Fibroblast of lung (primary cell): ENCODE measurements around the gene USP46. TPM values are rescaled to one million over a fixed set of nuclear protein-coding genes. Genes with fewer than 3 reads are reported as not detected.

ENCODE experiments used
- DNase-seq, 2 donors: peaks; one replicate each; pipeline versions ENCODE4 v3.0.0 to v3.0.0-alpha.2; 2010; ENCODE audit warnings: low read depth in 2 of 2
- H2AFZ ChIP-seq: 2 replicates; pipeline ENCODE4 v1.5.1; 2012; ENCODE audit warnings: low read length, control low read depth, inconsistent platforms
- H3K27ac ChIP-seq: 2 replicates; pipeline ENCODE4 v1.5.1; 2011; ENCODE audit warnings: low read length, control low read depth; ENCODE audit not compliant: insufficient read depth
- H3K27me3 ChIP-seq: 2 replicates; pipeline ENCODE4 v1.5.1; 2011; ENCODE audit warnings: mild to moderate bottlenecking, low read length; ENCODE audit not compliant: control insufficient read depth, insufficient read depth
- H3K36me3 ChIP-seq: 2 replicates; pipeline ENCODE4 v1.5.1; 2011; ENCODE audit warnings: low read length; ENCODE audit not compliant: control insufficient read depth, insufficient read depth
- H3K4me1 ChIP-seq: 2 replicates; pipeline ENCODE4 v1.5.1; 2011; ENCODE audit warnings: low read length; ENCODE audit not compliant: control insufficient read depth, insufficient read depth; ENCODE audit errors: extremely low read depth
- H3K4me2 ChIP-seq: 2 replicates; pipeline ENCODE4 v1.5.1; 2011; ENCODE audit warnings: low read length, control low read depth; ENCODE audit not compliant: insufficient read depth; ENCODE audit errors: extremely low read depth
- H3K4me3 ChIP-seq, 4 experiments: fragments of 200-600 bp in 1 of 4; sonication (generic) in 1 of 4; replicated peaks in 1 of 4; 2 replicates each; pipeline ENCODE4 v1.5.1; 2011 to 2016; ENCODE audit warnings: low read length in 4 of 4, low read depth in 3 of 4, mild to moderate bottlenecking in 3 of 4, control low read depth in 2 of 4, inconsistent platforms in 1 of 4, mixed read lengths in 1 of 4; ENCODE audit not compliant: insufficient read depth in 1 of 4; ENCODE audit errors: control extremely low read depth in 1 of 4
- H3K79me2 ChIP-seq: 2 replicates; pipeline ENCODE4 v1.5.1; 2012; ENCODE audit warnings: mild to moderate bottlenecking, low read length, inconsistent platforms; ENCODE audit not compliant: control insufficient read depth, insufficient read depth
- H3K9ac ChIP-seq: 2 replicates; pipeline ENCODE4 v1.5.1; 2011; ENCODE audit warnings: mild to moderate bottlenecking, low read length, control low read depth; ENCODE audit not compliant: insufficient read depth
- H3K9me3 ChIP-seq: 2 replicates; pipeline ENCODE4 v1.5.1; 2012; ENCODE audit warnings: low read depth, low read length; ENCODE audit not compliant: control insufficient read depth, insufficient read depth
- H4K20me1 ChIP-seq: 2 replicates; pipeline ENCODE4 v1.5.1; 2011; ENCODE audit warnings: low read length; ENCODE audit not compliant: control insufficient read depth, insufficient read depth; ENCODE audit errors: extremely low read depth
- EZH2 ChIP-seq: IDR thresholded peaks from 2 replicates; pipeline ENCODE4 v1.5.1; 2012; ENCODE audit warnings: low read length, control low read depth, mild to moderate bottlenecking; ENCODE audit errors: missing control alignments
- polyA plus RNA-seq, 2 donors: library from polyadenylated mRNA; depleted of rRNA in 1 of 2; stranded (reverse) in 1 of 2; unstranded in 1 of 2; fragments of >200 nt; gene quantifications; 2 replicates each; pipeline ENCODE4 v1.2.1, GENCODE V29; 2011 to 2012; ENCODE audit warnings: missing spikeins in 1 of 2
- total RNA-seq: library from RNA; depleted of rRNA; stranded (reverse); fragments of >200 nt; gene quantifications from 2 replicates; pipeline ENCODE4 v1.2.1, GENCODE V29; 2014
- TF ChIP-seq, protein P1 (sequence below), 2 donors: IDR thresholded peaks in 1 of 2; conservative IDR thresholded peaks in 1 of 2; 1 replicate in 1 of 2; 2 replicates in 1 of 2; pipeline ENCODE4 v1.5.1; 2011 to 2012; ENCODE audit warnings: low read length in 2 of 2, control low read depth in 1 of 2, inconsistent platforms in 1 of 2, low read depth in 1 of 2, mild to moderate bottlenecking in 1 of 2

USP46 gene
- total and polyA plus RNA-seq, 2 donors (not counting 1 experiment from before 2014, with no cell fraction given): 14.4 to 21.8 TPM

DNA sequence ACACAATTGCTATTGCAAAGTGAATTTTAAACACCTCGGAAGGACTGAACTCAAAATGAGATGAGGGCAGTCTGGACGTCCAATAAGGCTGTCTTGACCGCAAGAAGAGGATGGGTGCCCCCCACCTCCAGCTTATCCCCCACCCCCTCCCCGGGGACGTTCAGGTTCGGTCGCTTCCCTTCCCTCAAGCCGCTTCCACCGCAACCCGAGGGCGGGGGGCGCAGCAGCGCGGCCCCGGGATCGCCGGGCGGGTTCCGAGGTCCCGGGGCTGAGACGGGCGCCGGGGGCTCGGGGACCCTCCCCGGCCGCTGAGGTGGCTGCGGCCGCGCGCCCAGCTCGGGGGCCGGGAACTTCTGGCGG, 480 bp downstream of the USP46 start:
- DNase-seq: no peak
- H3K9me3 ChIP-seq: no peaks in the 10 kb centered on the region
- no peaks in the 10 kb centered on the region for H4K20me1 ChIP-seq
- TF ChIP-seq EZH2: no peak
- TF ChIP-seq, protein P1, sequence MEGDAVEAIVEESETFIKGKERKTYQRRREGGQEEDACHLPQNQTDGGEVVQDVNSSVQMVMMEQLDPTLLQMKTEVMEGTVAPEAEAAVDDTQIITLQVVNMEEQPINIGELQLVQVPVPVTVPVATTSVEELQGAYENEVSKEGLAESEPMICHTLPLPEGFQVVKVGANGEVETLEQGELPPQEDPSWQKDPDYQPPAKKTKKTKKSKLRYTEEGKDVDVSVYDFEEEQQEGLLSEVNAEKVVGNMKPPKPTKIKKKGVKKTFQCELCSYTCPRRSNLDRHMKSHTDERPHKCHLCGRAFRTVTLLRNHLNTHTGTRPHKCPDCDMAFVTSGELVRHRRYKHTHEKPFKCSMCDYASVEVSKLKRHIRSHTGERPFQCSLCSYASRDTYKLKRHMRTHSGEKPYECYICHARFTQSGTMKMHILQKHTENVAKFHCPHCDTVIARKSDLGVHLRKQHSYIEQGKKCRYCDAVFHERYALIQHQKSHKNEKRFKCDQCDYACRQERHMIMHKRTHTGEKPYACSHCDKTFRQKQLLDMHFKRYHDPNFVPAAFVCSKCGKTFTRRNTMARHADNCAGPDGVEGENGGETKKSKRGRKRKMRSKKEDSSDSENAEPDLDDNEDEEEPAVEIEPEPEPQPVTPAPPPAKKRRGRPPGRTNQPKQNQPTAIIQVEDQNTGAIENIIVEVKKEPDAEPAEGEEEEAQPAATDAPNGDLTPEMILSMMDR (conservative IDR thresholded peaks at IDR 0.05 in 1 of 2, IDR thresholded peaks at IDR 0.05 in 1 of 2; ENCODE audit: low read depth in 1 of 2, low read length in 2 of 2): no peak
- peak overlapping the region; percentile 46 to 87 (median 79) for H3K4me3 ChIP-seq
- H3K9ac ChIP-seq: peak overlapping the region; percentile 78
- H3K27ac ChIP-seq: peak overlapping the region; percentile 71
- H3K27me3 ChIP-seq: no peaks in the 10 kb centered on the region
- H3K79me2 ChIP-seq: peaks cover 11% of the 10 kb centered on the region
- H3K4me2 ChIP-seq: peak overlapping the region; percentile 77
- peaks cover 2% of the 10 kb centered on the region for H3K4me1 ChIP-seq
- H2AFZ ChIP-seq: no peak overlapping the region
- no peaks in the 10 kb centered on the region for H3K36me3 ChIP-seq

DNA sequence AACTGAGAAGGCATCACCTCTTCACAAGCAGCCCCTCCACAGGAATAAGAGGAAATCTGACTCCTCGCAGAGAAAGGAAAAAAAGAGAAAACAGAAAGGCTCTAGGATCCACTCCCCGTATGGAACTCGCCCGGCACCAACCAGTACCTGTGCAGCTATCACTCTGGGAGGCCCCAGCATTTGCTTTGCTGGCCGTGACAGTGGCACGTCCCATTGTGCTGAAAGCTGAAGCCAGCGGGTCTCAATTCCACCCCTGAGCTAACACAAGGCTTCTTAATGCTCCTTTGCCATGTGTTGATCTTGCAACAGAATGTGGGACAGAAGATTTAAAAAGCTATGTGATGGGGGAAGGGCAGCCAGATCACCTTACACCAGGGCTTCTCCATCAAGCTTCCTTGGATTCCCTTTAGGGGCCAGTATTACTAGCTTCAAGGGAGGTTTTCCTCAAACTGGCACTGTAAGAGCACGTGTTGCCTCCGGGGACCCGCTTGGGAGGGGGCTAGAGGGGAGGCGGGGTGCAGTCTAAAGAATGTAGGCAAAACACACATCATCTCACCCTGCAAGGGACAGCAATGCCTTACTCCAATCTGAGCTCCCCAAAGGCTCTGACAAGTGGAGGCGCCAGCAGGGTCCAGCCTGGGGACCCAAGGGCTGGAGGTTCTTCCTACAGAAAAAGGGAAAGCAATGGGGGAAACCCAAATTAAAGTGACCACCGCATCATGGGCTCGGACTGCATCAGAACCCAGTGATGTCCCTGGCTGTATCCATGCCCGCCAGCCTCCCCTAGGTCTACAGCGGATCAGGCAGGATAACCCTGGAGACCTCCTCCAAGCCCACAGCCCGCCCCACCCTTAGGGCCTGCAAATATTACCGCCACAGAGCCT, 1.2 kb downstream of the USP46 start:
- Histone ChIP-seq H3K4me1 (peaks cover 2% of the 10 kb centered on the region), H3K27ac (no peak overlapping the region), H2AFZ (no peak overlapping the region), H3K9ac (no peak overlapping the region), H3K4me3 (peak overlapping the region; percentile 46 to 87 (median 79)), H4K20me1 (no peaks in the 10 kb centered on the region), H3K79me2 (peaks cover 13% of the 10 kb centered on the region), H3K36me3 (no peaks in the 10 kb centered on the region), H3K27me3 (no peaks in the 10 kb centered on the region), H3K4me2 (peak overlapping the region; percentile 77), H3K9me3 (no peaks in the 10 kb centered on the region)
- peak; percentile 39 to 67 for DNase-seq
- TF ChIP-seq, protein P1 (conservative IDR thresholded peaks at IDR 0.05 in 1 of 2, IDR thresholded peaks at IDR 0.05 in 1 of 2; ENCODE audit: low read depth in 1 of 2, low read length in 2 of 2): peak in 1 of 2 donors; percentile 6
- no peak for TF ChIP-seq EZH2

DNA sequence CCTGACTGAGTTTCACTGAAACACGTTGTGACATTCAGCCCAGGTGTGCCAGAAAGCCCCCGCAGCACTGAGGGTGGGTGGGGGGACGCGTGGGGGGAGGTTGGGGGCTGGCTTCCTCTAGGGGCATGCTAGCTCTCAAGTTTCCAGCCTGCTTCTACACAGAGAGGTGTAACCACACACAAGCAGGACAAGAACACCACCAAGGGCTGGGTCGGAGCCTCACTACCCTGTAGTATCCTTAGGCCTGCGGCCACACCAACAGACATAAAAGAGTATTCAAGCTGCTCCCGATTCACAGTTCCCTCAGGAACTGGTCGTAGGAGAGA, 1.8 kb downstream of the USP46 start:
- peaks cover 2% of the 10 kb centered on the region for H3K4me1 ChIP-seq
- DNase-seq: no peak
- H3K27me3 ChIP-seq: no peaks in the 10 kb centered on the region
- H3K27ac ChIP-seq: no peak overlapping the region
- H3K9me3 ChIP-seq: no peaks in the 10 kb centered on the region
- peaks cover 14% of the 10 kb centered on the region for H3K79me2 ChIP-seq
- TF ChIP-seq, protein P1 (conservative IDR thresholded peaks at IDR 0.05 in 1 of 2, IDR thresholded peaks at IDR 0.05 in 1 of 2; ENCODE audit: low read depth in 1 of 2, low read length in 2 of 2): no peak
- no peak for TF ChIP-seq EZH2
- no peak overlapping the region for H3K9ac ChIP-seq
- H3K4me3 ChIP-seq: peak overlapping the region in 2 of 4 experiments; percentile 85 to 87
- H3K4me2 ChIP-seq: peak overlapping the region; percentile 77
- H3K36me3 ChIP-seq: no peaks in the 10 kb centered on the region
- no peaks in the 10 kb centered on the region for H4K20me1 ChIP-seq
- H2AFZ ChIP-seq: no peak overlapping the region
